Ovary (tissue), 9 donors: ENCODE data around the gene GDI2. TPM values are rescaled to one million over a fixed set of nuclear protein-coding genes. Genes with fewer than 3 reads are reported as not detected.

Experiments used
- DNase-seq, 5 donors: peaks; one replicate each; pipeline ENCODE4 v3.0.0-alpha.2; 2019 to 2020
- H3K27ac ChIP-seq, 2 donors: fragments of 200-600 bp; one replicate each; pipeline versions ENCODE4 v1.5.1 to v1.8.0; 2019 to 2022
- H3K27me3 ChIP-seq: fragments of 200-600 bp; one replicate; pipeline ENCODE4 v1.8.0; 2022
- H3K36me3 ChIP-seq: fragments of 200-600 bp; sonication (generic); one replicate; pipeline ENCODE4 v1.5.1; 2019
- H3K4me1 ChIP-seq: one replicate; pipeline ENCODE4 v1.8.1; 2013; ENCODE audit warnings: mild to moderate bottlenecking, moderate library complexity; ENCODE audit not compliant: insufficient read depth
- H3K4me3 ChIP-seq: fragments of 200-600 bp; sonication (generic); one replicate; pipeline ENCODE4 v1.5.1; 2017
- H3K9me3 ChIP-seq, 2 donors: fragments of 200-600 bp in 1 of 2; sonication (generic) in 1 of 2; one replicate each; pipeline versions ENCODE4 v1.5.1 to v1.8.1; 2013 to 2019; ENCODE audit warnings: mild to moderate bottlenecking in 1 of 2, moderate library complexity in 1 of 2
- EP300 ChIP-seq: sonication (generic); formaldehyde crosslinking; IDR thresholded peaks from one replicate; pipeline ENCODE4 v1.6.1; 2017; ENCODE audit warnings: antibody characterized with exemption
- POLR2A ChIP-seq: fragments of 450-650 bp; IDR thresholded peaks from one replicate; pipeline ENCODE4 v1.6.1; 2017; ENCODE audit warnings: antibody characterized with exemption, mild to moderate bottlenecking, moderate library complexity
- WGBS, 3 donors: extraction: QIAGEN DNeasy Blood & Tissue Kit in 1 of 3; methylation state at CpG; one replicate each; pipeline versions ENCODE4 v1.1.5 to v1.1.7; 2013 to 2017; 5-methylcytosine and 5-hydroxymethylcytosine counted together
- intact Hi-C, 4 donors: fragments of 100-400 bp; cut with DNase I; formaldehyde crosslinking; loops; one replicate each; pipeline versions ENCODE4 v1.11.0 to v1.15.1; 2022 to 2023
- polyA plus RNA-seq, 2 donors: library from polyadenylated mRNA; stranded (reverse); fragments of 200-250 nt in 1 of 2; fragments of 350-450 nt in 1 of 2; fragmentation: Illumina TruSeq in 1 of 2; extraction: RNeasy Lipid Tissue Mini Kit (QIAGEN cat#74804) in 1 of 2; gene quantifications; one replicate each; pipeline ENCODE4 v1.2.3, GENCODE V29; 2013 to 2014
- total RNA-seq, 7 donors: library from RNA; depleted of rRNA in 2 of 7; stranded (reverse); fragments of >200 nt in 2 of 7; fragmentation: NEBNext Ultra II Directional in 3 of 7; extraction: Animal tissue kit (Norgen Biotek cat#: 25700) in 3 of 7; gene quantifications; one replicate each; pipeline versions ENCODE4 v1.1.0 to v1.2.4, GENCODE V29; 2016 to 2023
- TF ChIP-seq, protein P1 (sequence below), 3 donors: fragments of 450-650 bp in 2 of 3; fragments of 200-600 bp in 1 of 3; IDR thresholded peaks; one replicate each; pipeline versions ENCODE4 v1.5.1 to v1.8.0; 2016 to 2022; ENCODE audit warnings: antibody characterized with exemption in 3 of 3, mild to moderate bottlenecking in 1 of 3
- donor health status: DM: no; HTN: no; CAD: no; lungs with moderate emphysema.
- donor health status: DM: no; HTN: no; CAD: no.
- donor health status: Bipolar disorder and iron deficiency.
- donor health status: DM: yes; HTN: yes; CAD: no.
- donor health status: DM: no; HTN: no; CAD: no.
- donor health status: DM: yes; HTN: yes; CAD: no.

GDI2 gene
- total and polyA plus RNA-seq, 9 donors = 111 to 269 (median 177) TPM

DNA sequence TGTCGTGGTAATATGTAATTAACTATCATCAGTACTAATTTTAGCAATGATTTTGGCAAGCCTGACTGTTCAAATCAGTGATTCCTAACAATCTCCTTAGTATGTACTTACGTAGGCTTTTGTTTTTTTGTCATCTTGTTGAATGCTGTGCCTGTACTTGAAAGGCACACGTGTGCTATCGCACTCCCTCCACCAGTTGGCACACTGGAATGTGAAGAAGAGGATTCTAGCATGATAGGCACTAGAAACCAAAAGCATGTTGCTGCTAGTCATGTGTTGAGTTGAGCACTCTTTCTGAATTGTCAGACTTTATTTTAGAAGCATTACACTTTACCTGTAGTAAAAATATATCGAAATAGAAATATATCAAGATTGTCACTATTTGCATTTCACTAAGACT, 69.5 kb downstream of the GDI2 start:
- WGBS, 3 donors = 74% methylated on average over 5 of the region's 5 CpGs
- Histone ChIP-seq H3K9me3 (no peaks in the 10 kb centered on the region), H3K27ac (no peak overlapping the region), H3K4me3 (no peak overlapping the region), H3K4me1 (no peaks in the 10 kb centered on the region), H3K36me3 (no peaks in the 10 kb centered on the region), H3K27me3 (no peaks in the 10 kb centered on the region)
- no peak for DNase-seq
- no peak for TF ChIP-seq EP300
- TF ChIP-seq, protein P1, sequence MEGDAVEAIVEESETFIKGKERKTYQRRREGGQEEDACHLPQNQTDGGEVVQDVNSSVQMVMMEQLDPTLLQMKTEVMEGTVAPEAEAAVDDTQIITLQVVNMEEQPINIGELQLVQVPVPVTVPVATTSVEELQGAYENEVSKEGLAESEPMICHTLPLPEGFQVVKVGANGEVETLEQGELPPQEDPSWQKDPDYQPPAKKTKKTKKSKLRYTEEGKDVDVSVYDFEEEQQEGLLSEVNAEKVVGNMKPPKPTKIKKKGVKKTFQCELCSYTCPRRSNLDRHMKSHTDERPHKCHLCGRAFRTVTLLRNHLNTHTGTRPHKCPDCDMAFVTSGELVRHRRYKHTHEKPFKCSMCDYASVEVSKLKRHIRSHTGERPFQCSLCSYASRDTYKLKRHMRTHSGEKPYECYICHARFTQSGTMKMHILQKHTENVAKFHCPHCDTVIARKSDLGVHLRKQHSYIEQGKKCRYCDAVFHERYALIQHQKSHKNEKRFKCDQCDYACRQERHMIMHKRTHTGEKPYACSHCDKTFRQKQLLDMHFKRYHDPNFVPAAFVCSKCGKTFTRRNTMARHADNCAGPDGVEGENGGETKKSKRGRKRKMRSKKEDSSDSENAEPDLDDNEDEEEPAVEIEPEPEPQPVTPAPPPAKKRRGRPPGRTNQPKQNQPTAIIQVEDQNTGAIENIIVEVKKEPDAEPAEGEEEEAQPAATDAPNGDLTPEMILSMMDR (IDR thresholded peaks at IDR 0.05) = no peak
- TF ChIP-seq POLR2A = no peak
- intact Hi-C loops = no loop called here

DNA sequence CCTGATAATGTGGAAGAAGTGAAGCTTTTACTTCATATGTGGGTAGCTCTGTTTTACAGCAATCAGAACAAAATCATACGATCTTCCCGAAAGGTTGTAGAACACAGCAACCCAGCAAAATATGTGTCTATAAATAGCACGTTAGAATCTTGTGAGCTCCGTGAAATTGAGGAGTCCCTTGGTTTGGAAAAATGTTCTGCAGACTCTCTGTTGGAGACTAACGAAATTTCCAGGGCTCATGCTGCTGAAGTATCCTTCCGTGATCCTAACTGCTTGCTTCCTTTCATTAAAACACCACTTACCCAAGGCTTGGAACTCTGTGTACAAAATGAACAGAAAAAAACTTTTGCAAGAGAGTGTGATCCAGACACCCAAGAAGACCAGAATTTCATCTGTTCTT, 71.1 kb downstream of the GDI2 start:
- WGBS, 3 donors = 87 to 91% (median 90%) methylated on average over 6 of the region's 6 CpGs
- no peaks in the 10 kb centered on the region for H3K36me3 ChIP-seq
- no peak for DNase-seq
- TF ChIP-seq POLR2A (no peak), EP300 (no peak)
- TF ChIP-seq, protein P1 (IDR thresholded peaks at IDR 0.05) = no peak
- H3K27me3 ChIP-seq = no peaks in the 10 kb centered on the region
- H3K4me1 ChIP-seq = peaks cover 2% of the 10 kb centered on the region
- H3K9me3 ChIP-seq = no peaks in the 10 kb centered on the region
- intact Hi-C loops = no loop called here
- no peak overlapping the region for H3K27ac ChIP-seq
- H3K4me3 ChIP-seq = no peak overlapping the region

DNA sequence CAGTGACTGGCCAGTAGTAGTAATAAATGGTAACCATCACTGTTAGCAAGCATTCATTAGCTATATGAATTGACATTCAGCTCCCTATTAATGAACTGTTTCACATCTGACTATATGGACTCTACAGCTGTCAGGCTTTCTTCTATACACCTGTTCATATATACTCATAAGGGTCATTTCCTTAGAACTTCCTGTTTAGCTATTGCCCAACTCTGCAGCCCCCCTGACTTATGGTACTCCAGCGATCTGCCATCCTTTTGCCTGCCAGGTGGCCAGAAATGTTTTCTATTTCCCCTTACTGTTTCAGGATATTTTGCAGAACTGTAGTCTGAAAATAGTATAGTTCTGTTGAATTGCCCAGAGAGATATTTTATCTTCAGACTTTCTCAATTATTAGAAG, 72.0 kb downstream of the GDI2 start:
- no peak for TF ChIP-seq POLR2A
- TF ChIP-seq, protein P1 (IDR thresholded peaks at IDR 0.05) = no peak
- H3K4me1 ChIP-seq = peaks cover 2% of the 10 kb centered on the region
- H3K27ac ChIP-seq = no peak overlapping the region
- no peak overlapping the region for H3K4me3 ChIP-seq
- no peaks in the 10 kb centered on the region for H3K36me3 ChIP-seq
- 84 to 91% (median 85%) methylated on average over 1 of the region's 1 CpG for WGBS, 3 donors
- DNase-seq = no peak
- no peaks in the 10 kb centered on the region for H3K9me3 ChIP-seq
- no peaks in the 10 kb centered on the region for H3K27me3 ChIP-seq
- intact Hi-C loops = no loop called here

DNA sequence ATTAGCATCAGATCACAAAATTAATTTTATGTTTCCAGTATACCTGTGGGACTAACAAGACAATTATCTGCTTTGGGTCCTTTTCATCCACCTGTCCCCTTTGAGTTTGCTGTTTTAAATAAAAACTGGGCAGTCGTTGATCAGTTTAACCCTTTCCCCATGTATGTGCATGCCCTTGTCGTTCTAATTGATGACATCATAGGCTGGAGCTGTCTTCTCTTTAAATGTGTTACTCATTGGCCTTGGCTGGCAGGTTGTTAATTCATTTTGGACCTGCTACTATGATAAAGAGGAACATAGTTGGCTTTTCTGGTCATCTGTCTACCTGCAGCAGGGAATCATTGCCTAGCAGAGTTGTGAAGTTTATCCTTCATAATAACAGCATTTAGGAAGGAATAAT, 74.8 kb downstream of the GDI2 start:
- DNase-seq = no peak
- WGBS, 3 donors = 70 to 77% (median 74%) methylated on average over 2 of the region's 2 CpGs
- H3K9me3 ChIP-seq = no peaks in the 10 kb centered on the region
- intact Hi-C loops = no loop called here
- H3K4me1 ChIP-seq = peaks cover 2% of the 10 kb centered on the region
- TF ChIP-seq, protein P1 (IDR thresholded peaks at IDR 0.05) = no peak
- TF ChIP-seq EP300 (no peak), POLR2A (no peak)
- H3K27me3 ChIP-seq = no peaks in the 10 kb centered on the region
- H3K4me3 ChIP-seq = no peak overlapping the region
- no peak overlapping the region for H3K27ac ChIP-seq
- H3K36me3 ChIP-seq = no peaks in the 10 kb centered on the region

DNA sequence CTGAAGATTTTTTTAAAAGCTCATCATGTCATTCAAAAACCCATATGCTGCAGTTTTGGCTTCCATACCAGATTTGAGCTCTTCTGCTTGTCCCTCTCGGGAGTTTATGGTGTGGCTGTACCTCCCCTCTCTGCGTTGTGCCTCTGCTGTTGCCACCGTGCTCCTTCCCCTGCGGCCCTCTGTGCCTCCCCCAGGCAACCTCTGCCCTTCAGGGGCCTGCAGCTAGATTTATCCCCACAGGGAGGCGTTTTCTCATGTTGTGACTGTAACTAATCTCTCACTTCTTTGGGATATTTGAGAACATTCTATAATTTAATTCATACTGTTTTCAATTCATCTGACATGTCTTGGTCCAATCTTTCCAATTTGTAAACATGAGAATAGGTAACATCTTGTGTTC, 75.9 kb downstream of the GDI2 start:
- intact Hi-C loops = no loop called here
- H3K4me3 ChIP-seq = no peak overlapping the region
- H3K4me1 ChIP-seq = peaks cover 2% of the 10 kb centered on the region
- DNase-seq = no peak
- no peak for TF ChIP-seq POLR2A
- TF ChIP-seq, protein P1 (IDR thresholded peaks at IDR 0.05) = no peak
- no peak for TF ChIP-seq EP300
- no peaks in the 10 kb centered on the region for H3K36me3 ChIP-seq
- 75 to 83% (median 81%) methylated on average over 5 of the region's 5 CpGs for WGBS, 3 donors
- H3K9me3 ChIP-seq = no peaks in the 10 kb centered on the region
- H3K27me3 ChIP-seq = no peaks in the 10 kb centered on the region
- no peak overlapping the region for H3K27ac ChIP-seq
